ENCODE data around the gene ARRB1.

ARRB1 gene

DNA sequence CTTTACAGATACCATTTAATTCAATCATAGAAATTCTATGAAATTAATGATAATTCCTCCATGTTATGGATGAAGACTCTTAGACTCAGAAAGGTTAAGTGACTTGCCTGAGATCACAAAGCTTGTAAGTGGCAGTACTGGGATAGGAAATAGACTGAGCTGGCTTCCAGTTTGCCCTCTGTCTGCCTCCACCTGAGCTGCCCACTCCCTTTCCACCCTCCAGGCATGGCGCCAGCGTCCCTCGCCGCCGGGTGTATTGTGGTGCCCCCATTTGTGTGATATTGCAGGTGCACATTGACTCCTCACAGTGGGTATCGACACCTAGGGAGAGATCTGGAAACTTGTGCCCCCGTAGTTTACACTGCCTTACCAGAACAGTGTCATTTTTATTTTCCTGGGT is 38.5 kb upstream of the ARRB1 start:
- ChIA-PET CTCF (interaction anchor here (0.9 to 13.5 kb wide), 9 partner anchors 12 to 249 kb away, joined by 3 to 224 read pairs (median 12); partner anchors contain the start of gene GDPD5), POLR2A (no interaction called here)
- TF ChIP-seq, protein P1, sequence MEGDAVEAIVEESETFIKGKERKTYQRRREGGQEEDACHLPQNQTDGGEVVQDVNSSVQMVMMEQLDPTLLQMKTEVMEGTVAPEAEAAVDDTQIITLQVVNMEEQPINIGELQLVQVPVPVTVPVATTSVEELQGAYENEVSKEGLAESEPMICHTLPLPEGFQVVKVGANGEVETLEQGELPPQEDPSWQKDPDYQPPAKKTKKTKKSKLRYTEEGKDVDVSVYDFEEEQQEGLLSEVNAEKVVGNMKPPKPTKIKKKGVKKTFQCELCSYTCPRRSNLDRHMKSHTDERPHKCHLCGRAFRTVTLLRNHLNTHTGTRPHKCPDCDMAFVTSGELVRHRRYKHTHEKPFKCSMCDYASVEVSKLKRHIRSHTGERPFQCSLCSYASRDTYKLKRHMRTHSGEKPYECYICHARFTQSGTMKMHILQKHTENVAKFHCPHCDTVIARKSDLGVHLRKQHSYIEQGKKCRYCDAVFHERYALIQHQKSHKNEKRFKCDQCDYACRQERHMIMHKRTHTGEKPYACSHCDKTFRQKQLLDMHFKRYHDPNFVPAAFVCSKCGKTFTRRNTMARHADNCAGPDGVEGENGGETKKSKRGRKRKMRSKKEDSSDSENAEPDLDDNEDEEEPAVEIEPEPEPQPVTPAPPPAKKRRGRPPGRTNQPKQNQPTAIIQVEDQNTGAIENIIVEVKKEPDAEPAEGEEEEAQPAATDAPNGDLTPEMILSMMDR (IDR thresholded peaks at IDR 0.05; ENCODE audit: control extremely low read depth, extremely low read depth, low read depth, missing control alignments), result no peak

DNA sequence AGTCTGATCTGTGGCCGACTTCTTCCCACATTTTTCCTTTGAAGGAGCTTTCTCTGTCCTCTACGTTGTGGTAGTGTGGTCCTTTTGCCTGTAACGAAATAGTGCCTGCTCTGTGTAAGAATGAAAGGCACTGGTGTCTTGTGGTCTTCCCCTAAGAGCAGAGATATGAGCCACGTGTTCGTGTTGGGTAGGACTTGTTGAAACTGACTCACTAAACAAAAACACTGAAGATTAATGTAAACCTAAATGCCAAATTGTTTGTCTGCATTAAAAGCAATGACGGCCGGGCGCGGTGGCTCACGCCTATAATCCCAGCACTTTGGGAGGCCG is 37.8 kb upstream of the ARRB1 start:
- TF ChIP-seq, protein P1 (IDR thresholded peaks at IDR 0.05; ENCODE audit: control extremely low read depth, extremely low read depth, low read depth, missing control alignments), result no peak
- ChIA-PET CTCF (interaction anchor here (0.9 to 13.5 kb wide), 18 partner anchors 8 to 248 kb away, joined by 3 to 224 read pairs (median 6); partner anchors contain the start of gene GDPD5), POLR2A (no interaction called here)
- no peak for DNase-seq (ENCODE audit: extremely low spot score)

More for the DNA sequence above, 38.5 kb upstream of the ARRB1 start:
- DNase-seq (ENCODE audit: extremely low spot score), result no peak

DNA sequence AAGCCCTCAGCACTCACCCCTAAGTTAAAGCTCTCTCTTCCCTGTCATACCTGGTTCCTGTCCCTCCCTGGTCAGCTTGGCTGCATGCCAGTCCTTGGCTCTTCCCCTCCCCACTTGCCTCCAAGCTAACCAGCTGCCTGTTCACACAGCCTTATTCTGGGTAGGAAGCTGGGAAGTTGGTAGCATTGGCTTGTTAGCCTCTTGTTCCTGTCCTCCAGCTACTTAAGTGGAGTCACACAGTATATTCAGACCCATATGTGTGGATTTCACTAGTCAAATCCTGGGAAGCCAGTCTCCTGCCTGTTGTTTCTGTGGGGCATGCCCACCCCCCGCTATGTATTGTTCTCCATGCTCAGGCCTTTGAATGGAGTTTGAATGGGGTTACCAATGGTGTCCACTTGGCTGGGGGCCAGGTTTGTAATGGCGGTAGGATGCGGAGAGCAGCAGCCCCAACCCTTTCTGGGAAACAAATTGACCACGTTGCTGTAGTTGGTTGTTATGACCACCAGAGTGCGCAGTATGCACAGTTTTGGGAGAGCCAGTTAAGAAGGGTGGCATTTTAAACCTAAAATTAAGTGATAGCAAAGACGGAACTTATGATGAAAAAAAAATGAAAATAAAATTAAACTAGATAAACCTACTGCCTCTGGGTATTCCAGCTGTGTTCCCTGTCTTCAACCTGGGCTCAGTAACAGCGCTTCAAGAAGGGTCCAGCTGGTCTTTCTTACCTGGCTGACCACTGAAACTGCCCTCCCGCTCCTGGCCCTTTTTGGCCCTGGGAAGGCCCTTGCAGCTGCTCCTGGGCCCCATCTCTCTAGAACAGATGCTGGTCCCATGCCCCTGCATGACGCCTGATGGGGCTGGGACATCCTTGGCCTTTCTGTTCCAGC is 37.2 kb upstream of the ARRB1 start:
- peak; percentile 75 for DNase-seq (ENCODE audit: extremely low spot score)
- POLR2A ChIA-PET, result no interaction called here
- CTCF ChIA-PET, result interaction anchor here (0.8 to 13.5 kb wide), 28 partner anchors 9 to 824 kb away, joined by 3 to 224 read pairs (median 5); partner anchors contain the start of gene GDPD5
- TF ChIP-seq, protein P1 (IDR thresholded peaks at IDR 0.05; ENCODE audit: control extremely low read depth, extremely low read depth, low read depth, missing control alignments), result peak; percentile 80

DNA sequence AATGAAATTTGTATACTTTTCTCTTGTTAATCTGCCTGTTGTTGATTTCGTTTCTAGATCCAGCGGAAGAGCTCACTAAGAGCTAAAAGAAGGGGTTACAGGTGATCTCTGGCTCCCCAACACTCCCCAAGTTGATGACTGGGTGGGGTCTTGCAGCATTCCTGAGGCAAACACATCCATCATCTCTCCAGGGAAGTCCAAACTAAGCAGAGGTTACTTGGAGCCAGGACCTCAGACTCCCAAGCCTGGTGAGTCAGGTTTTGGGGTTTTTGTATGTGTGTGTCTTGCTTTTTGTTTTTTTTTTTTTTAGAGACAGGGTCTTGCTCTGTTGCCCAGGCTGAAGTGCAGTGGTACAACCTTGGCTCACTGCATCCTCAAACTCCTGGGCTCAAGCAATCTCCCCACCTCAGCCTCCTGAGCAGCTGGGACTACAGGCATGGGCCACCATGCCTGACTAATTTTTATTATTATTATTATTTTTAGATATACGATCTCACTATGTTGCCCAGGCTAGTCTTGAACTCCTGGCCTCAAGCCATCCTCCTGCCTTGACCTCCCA is 36.4 kb upstream of the ARRB1 start:
- POLR2A ChIA-PET, result no interaction called here
- TF ChIP-seq, protein P1 (IDR thresholded peaks at IDR 0.05; ENCODE audit: control extremely low read depth, extremely low read depth, low read depth, missing control alignments), result no peak
- DNase-seq (ENCODE audit: extremely low spot score), result no peak
- CTCF ChIA-PET, result interaction anchor here (0.8 to 13.5 kb wide), 25 partner anchors 10 to 825 kb away, joined by 3 to 224 read pairs (median 5); partner anchors contain the start of gene GDPD5

DNA sequence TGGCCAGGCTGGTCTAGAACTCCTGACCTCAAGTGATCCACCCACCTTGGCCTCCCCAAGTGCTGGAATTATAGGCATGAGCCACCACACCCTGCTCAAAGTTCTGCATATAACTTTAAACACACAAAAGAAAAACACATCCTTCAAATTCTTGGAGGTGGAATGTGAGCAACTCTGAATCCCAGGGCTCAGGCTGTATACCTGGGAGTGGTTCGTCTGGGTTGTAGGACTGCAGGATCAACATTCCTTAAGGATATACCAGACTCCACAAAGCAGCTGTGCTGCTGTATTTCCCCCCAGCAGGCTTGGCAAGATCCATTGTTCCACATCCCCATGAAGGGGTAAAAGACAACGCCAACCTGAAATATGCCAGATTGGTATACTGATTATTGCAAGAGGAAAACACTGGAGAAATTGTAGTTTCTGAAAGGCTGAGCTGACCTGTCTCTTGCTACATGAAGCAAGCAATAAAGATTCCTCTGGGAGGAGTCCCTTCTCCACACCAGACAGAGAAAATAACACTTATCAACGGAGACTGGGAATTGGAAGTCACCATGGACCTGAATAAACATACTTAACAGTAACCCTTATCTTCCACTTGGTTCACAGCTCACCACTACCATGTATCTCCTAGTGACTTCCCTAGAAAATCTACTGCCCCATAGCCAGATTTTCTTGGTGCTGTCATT is 35.6 kb upstream of the ARRB1 start:
- no peak for DNase-seq (ENCODE audit: extremely low spot score)
- POLR2A ChIA-PET, result no interaction called here
- TF ChIP-seq, protein P1 (IDR thresholded peaks at IDR 0.05; ENCODE audit: control extremely low read depth, extremely low read depth, low read depth, missing control alignments), result no peak
- CTCF ChIA-PET, result interaction anchor here (1.0 to 13.5 kb wide), 11 partner anchors 10 to 156 kb away, joined by 3 to 224 read pairs (median 10); partner anchors contain the start of gene GDPD5

DNA sequence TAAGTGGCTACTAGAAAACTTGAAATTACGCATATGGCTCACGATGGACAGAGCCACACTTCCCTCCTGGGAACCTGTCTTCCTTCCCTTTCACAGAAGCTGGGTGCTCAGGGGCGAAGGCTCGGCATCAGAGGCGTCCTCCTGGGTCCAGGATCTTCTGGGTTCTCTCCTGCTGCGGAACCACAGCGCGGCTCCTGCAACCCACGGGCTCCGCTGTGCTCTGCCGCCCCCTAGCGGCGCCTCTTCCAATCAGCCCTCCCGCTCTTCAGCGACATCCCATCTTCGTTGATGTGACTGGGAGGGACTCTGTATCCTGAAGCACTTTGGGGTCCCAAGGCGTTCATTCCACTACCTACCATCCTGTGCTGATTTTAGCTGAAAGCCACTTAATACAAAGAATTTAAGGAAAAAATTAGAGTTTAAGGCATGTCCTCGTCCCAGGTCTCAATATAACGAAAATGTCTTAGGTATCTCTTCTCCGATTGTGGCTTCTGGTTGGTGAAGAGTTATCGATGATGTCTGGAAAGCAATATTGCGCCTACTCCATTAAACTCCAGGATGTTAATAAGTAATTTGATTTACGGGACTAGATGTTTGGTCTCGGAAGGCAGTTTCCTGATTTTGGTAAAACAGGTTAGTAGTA is 33.1 kb upstream of the ARRB1 start:
- TF ChIP-seq, protein P1 (IDR thresholded peaks at IDR 0.05; ENCODE audit: control extremely low read depth, extremely low read depth, low read depth, missing control alignments), result peak; percentile 90
- ChIA-PET POLR2A (no interaction called here), CTCF (interaction anchor here (0.9 to 13.5 kb wide), 20 partner anchors 8 to 357 kb away, joined by 3 to 224 read pairs (median 4); partner anchors contain the start of gene GDPD5)
- DNase-seq (ENCODE audit: extremely low spot score), result peak; percentile 85
